Suppressor macrophage treated with lipopolysaccharide for 4 hours (primary cell): ENCODE data around the gene ACSM2B.
"Not testable (repeated sequence)": the region's sequence is repeated elsewhere in the genome, so short reads cannot be mapped to it uniquely, and the experiment has no call there.

Experiments used
- DNase-seq: peaks from one replicate; pipeline ENCODE4 v3.0.0-alpha.2; 2020

Gene ACSM2B

DNA sequence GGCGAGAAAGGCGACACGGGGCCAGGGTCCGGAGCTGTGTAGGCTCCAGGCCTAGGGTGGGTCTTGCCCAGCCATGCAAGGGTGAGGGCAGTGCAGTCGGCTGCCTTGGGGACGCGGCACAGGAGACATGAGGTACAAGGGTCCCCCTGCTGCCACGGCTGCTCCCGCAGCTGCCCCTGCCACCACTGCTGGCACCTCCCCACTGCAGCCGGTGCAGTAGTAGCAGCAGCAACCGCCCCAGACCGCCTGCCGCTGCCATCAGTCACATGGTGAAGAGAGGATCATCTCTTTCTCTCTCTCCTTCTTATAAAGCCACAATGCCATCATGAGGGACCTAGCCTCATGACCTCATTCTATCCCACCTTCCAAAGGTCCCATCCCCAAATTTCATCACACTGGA, 44.4 kb downstream of the ACSM2B start:
- DNase-seq: not testable (repeated sequence)

DNA sequence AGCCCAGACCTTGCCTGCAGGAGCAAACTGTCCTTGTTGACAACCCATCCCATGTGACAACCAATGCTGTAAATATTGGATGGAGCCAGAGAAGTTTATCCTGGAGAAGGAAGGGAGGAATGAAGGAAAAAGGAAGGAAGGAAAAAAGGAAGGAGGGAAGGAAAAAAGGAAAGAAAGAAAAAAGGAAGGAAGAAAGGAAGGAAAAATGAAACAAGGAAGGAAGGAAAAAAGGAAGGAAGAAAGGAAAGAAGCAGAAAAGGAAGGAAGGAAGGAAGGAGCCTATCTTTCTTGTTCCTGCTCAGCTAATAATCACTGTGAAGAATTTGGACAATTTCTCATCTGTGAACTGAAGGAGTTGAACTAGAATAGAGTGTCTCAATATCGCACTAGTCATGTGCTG, 56.1 kb downstream of the ACSM2B start:
- DNase-seq: no peak

DNA sequence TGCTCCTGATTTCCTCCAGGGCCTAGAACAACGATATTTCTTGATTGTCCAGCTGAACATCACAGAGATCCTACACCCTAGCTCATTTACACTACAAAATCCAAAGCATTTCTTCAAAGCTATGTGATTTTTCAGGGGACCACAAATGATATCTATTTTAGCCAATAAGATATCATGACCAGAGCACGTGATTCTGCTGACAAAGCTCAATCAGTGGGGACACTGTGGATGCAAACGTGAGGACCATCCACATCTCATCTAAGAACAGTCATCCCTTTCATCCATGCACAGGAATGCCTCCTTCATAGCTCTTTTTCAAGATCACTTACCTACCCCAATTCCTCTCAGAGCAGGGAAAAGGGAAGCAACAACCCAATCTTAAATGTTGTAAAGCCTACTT, 56.9 kb downstream of the ACSM2B start:
- DNase-seq: no peak

DNA sequence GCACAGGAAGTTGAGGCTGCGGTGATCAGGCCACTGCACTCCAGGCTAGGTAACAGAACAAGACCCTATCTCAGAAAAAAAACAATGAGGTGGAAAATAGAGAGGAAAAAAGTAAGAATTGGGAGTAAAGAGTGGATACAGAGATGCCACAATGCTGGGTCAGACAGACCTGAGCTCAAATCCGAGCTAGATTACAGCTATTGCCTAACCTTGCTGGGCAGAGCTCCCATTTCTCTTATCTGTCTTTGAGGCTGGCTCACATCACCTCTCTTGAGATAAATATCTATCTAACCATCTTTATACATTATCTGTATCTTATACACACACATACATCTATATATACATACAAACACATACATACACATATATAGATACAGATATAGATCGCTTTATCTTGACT, 59.0 kb downstream of the ACSM2B start:
- DNase-seq: no peak

DNA sequence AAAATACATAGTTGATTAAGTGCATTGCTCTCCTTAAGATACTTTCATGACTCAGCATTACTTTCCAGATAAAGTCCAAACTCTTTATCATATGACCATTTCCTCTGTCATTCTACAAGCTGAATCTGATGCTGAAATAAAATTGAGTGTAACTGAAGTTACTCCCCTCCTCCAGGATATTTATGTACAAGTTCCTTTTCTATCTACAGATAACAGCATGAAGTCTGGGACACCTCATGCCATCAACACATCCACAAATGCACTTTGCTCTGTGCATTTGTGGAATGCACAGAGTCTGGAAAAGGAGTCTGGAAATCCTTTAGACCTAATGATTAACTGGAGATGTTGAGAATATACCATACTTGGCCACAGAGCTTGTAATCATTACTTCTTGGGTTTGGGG, 60.5 kb downstream of the ACSM2B start:
- DNase-seq: no peak

DNA sequence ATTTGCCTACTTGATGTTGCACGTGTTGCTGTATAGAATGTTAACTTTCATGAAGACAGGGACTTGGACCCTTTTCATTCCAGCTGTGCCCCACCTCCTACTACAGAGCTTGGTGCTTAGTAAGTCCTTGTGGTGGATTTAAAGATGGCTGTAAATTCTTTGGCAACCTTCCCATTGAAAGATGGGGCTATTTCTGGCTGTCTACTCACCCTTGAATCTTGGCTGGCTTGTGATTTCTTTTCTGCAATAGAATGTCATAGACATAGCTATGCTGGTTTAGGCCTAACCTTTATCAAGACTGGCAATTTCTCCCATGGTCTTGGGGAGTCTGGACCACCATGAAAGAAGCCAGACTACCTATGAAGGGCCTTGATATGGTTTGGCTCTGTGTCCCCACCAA, 65.8 kb downstream of the ACSM2B start:
- DNase-seq: no peak

DNA sequence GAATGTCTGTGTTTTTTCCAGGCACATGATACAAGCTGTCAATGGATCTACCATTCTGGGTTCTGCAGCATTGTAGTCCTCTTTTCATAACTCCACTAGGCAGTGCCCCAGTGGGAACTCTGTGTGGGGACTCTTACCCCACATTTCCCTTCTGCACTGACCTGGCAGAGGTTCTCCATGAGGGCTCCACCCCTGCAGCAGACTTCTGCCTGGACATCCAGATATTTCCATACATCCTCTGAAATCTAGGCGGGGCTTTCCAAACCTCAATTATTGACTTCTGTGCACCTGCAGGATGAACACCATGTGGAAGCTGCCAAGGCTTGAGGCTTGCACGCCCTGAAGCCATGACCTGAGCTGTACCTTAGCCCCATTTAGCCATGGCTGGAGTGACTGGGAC, 68.9 kb downstream of the ACSM2B start:
- DNase-seq: no peak

DNA sequence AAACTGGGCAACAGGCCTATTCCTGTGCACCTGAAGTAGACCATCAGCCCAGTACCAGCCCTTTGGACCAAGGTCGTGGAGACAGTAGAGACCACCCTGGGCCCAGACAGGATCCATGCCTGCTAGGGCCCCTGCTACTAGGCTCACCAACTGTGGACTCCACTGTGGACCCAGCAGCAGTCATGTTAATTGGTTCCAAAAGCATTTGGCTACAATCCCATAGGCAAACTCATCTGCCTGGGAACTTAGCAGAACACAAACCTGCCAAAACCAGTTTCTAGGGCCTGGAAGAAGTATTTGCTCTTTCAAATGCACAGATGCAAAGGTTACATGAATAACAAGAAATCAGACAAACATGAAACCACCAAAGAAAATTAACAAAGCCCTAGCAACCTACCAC, 71.7 kb downstream of the ACSM2B start:
- no peak for DNase-seq

DNA sequence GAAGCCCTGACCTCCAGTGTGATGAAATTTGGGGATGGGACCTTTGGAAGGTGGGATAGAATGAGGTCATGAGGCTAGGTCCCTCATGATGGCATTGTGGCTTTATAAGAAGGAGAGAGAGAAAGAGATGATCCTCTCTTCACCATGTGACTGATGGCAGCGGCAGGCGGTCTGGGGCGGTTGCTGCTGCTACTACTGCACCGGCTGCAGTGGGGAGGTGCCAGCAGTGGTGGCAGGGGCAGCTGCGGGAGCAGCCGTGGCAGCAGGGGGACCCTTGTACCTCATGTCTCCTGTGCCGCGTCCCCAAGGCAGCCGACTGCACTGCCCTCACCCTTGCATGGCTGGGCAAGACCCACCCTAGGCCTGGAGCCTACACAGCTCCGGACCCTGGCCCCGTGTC, 84.7 kb downstream of the ACSM2B start:
- not testable (repeated sequence) for DNase-seq

DNA sequence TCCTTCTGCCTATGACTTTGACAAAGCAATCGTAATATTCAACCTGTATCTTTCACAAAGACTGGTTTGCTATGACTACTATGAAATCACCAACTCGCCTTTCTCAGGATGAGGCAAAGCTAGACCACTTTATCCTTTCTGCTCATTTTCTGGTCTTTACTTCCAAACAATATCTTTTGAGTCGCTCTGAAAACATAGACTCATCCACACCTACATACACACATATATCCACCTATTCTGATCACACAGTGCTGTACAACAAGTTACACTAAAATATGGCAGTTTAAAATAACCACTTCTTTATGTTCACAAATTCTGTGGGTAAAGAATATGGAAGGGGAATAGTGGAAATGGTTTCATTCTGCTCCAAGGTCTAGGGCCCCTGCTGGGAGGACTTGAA, 85.2 kb downstream of the ACSM2B start:
- DNase-seq: not testable (repeated sequence)
